Fibroblast of skin of back (primary cell): Measurements from ENCODE around the gene RHOG.

Experiments
- DNase-seq: peaks from one replicate; pipeline ENCODE4 v3.0.0-alpha.2; 2013

The RHOG gene

GRCh38 chr11:3859373-3859881 lies 18.7 kb upstream of the RHOG start:
- DNase-seq = no peak

- no peak for DNase-seq
Measured at GRCh38 chr11:3857628-3858027, 16.9 kb upstream of the RHOG start.

GRCh38 chr11:3856856-3857553 lies 16.2 kb upstream of the RHOG start:
- DNase-seq = no peak

- DNase-seq = peak; percentile 29
Measured at GRCh38 chr11:3855808-3856491, 15.2 kb upstream of the RHOG start.

- peak; percentile 91 for DNase-seq
Measured at GRCh38 chr11:3854977-3855807, 14.4 kb upstream of the RHOG start, which contains the start of gene STIM1. Gene STIM1, plus strand, starts transcription at chr11:3855664. Its CDS starts 607 bp downstream, at chr11:3856271.

GRCh38 chr11:3854660-3854976 lies 13.9 kb upstream of the RHOG start:
- no peak for DNase-seq

- DNase-seq = no peak
Measured at GRCh38 chr11:3853899-3854659, 13.3 kb upstream of the RHOG start.

- no peak for DNase-seq
Measured at GRCh38 chr11:3853545-3853842, 12.7 kb upstream of the RHOG start.

GRCh38 chr11:3849297-3849874 lies 8.6 kb upstream of the RHOG start:
- peak; percentile 52 for DNase-seq

- DNase-seq = no peak
Measured at GRCh38 chr11:3845670-3846069, 4.9 kb upstream of the RHOG start.

- DNase-seq = no peak
Measured at GRCh38 chr11:3845246-3845645, 4.5 kb upstream of the RHOG start.

GRCh38 chr11:3843326-3843725 lies 2.6 kb upstream of the RHOG start:
- no peak for DNase-seq

GRCh38 chr11:3841426-3842350 lies 929 bp upstream of the RHOG start:
- DNase-seq = peak; percentile 85

- DNase-seq = no peak
Measured at GRCh38 chr11:3840004-3840869, 522 bp downstream of the RHOG start.

- no peak for DNase-seq
Measured at GRCh38 chr11:3838504-3838903, 2.3 kb downstream of the RHOG start.

- DNase-seq = no peak
Measured at GRCh38 chr11:3837793-3838192, 3.0 kb downstream of the RHOG start.

GRCh38 chr11:3836903-3837302 lies 3.9 kb downstream of the RHOG start:
- no peak for DNase-seq

GRCh38 chr11:3835751-3836150 lies 5.0 kb downstream of the RHOG start:
- no peak for DNase-seq

- peak; percentile 19 for DNase-seq
Measured at GRCh38 chr11:3834664-3835461, 5.9 kb downstream of the RHOG start.

GRCh38 chr11:3834349-3834663 lies 6.5 kb downstream of the RHOG start:
- no peak for DNase-seq
